CD4-positive, alpha-beta T cell treated with Interleukin-4 for 4 hours (primary cell): ENCODE results near the gene ATP11A.
"Not testable (repeated sequence)": the region's sequence is repeated elsewhere in the genome, so short reads cannot be mapped to it uniquely, and the experiment has no call there.

Experiments
- DNase-seq: peaks from one replicate; pipeline ENCODE4 v3.0.0-alpha.2; 2020

The ATP11A gene

DNA sequence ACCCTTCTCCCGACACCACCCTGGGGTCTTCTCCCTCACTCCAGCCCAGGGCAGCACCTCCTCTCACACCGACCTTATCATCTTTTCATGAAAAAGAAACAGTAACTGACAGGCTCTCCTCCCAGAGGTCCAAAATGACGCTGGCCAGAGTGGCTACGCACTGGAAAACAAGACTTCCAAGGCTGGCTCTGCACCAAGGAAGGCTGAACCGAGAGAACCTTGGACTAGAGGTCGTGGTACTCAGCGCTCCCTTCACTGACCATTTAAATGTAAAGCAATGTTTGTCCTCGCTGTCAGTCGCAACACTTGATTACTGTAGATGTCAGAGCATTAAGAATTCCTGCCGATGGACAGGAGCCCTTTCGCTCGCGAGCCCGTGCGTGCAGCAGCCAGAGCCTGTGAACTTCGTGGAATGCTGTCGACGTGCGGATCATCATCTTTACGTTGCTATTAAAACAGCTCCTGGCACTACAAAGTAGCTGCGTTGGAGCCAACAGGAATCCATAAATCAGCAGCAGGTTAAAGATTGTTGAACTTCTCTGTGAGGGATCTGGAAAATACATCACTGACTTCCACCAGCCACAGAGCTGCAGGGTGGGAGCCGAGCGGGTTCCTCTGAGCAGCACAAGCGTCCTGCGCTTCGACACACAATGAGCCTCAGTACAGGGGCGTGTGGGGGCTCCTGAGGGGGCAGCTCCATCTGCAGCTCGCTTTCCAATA lies 153.7 kb downstream of the ATP11A start:
- DNase-seq: no peak

DNA sequence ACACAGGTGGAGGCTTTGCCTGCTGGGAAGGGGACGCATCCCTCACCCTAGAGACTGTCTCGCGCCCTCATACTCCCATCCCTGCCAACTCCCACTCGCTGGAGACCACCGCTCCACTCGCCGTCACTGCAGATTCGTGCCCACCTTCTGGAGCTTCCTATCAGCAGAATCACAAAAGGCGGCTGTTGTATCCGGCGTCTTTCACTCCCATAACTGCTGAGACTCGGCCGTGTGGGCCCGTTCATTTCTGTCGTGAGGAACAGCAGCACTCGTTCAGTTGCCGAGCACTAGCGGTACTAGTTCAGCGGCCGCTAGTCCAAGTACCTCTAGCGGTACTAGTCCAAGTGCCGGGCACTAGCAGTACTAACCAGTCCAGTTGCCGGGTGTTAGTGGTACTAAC lies 154.6 kb downstream of the ATP11A start:
- DNase-seq: no peak

DNA sequence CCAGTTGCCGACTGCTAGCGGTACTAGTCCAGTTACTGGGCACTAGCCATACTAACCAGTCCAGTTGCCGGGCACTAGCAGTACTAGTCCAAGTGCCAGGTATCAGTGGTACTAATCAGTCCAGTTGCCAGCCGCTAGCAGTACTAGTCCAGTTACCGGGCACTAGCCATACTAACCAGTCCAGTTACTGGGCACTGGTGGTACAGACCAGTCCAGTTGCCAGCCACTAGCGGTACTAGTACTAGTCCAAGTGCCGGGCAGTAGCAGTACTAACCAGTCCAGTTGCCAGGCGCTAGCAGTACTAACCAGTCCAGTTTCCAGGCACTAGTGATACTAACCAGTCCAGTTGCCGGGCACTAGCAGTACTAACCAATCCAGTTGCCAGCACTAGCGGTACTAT lies 155.0 kb downstream of the ATP11A start:
- DNase-seq: no peak

DNA sequence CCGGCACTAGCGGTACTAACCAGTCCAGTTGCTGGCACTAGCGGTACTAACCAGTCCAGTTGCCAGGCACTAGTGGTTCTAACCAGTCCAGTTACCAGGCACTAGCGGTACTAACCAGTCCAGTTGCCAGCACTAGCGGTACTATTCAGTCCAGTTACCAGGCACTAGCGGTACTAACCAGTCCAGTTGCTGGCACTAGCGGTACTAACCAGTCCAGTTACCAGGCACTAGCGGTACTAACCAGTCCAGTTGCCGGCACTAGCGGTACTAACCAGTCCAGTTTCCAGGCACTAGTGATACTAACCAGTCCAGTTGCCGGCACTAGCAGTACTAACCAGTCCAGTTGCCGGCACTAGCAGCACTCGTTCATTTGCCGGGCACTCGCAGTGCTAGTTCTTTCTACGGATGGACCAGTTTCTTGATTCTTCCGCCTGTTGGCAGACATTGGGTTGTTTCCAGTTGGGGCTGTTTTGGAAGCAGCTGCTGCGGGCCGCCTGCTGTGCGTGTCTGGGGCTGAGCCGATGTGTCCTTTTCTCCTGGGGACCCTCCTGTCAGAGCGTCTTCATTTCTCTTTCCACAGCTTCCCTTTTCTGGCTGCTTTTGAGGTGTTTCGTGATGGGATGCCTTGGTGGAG lies 155.8 kb downstream of the ATP11A start:
- no peak for DNase-seq

DNA sequence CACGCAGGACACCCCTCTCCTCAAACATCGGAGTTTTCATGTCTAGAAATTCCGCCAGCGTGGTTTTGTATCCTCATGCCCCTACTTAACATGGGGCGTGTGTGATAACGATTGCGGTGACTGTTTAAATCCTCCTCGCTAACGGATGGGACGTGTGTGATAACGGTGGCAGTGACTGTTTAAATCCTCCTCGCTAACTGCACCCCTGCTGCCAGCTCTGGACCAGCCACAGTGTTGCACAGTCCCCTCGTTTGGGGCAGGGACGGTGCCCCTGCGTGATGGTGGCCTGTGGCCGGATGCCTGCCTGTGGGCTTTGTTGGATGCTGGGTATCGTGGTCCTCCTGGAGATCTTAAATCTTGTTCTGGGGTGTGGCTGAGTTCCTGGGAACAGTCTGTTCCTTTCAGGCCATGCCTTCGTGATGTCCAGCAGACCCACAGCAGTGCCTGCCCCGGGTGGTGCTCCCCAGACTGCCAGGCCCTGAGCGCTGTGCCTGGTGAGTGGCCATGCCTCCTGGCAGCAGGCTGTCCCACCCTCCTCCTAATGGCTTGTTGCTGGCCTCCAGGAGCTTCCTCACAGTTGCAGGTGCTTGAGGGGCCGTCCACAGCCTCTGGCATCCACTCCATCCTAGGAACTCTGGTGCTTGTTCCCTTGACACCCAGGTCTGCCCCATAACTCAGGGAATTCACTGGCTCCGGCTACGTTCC lies 156.7 kb downstream of the ATP11A start:
- no peak for DNase-seq

DNA sequence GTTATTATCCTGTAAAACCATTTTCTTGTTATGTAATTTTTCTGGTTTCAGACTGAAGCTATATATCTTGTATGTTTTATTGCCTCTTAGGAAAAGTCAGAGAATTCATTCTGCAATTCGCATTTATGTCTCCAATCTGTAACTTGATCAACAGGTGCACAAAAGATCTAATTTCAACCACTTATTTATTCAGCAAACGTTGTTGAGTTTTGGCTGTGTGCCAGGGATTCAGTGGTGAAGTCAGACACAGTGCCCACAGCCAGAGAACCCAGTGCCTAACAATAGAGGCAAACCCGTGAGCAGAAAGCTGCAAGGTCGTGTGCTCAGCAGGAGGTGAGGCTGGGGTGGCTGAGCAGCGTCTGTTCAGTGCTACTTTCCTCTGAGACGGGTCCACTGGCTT lies 159.7 kb downstream of the ATP11A start:
- DNase-seq: no peak

DNA sequence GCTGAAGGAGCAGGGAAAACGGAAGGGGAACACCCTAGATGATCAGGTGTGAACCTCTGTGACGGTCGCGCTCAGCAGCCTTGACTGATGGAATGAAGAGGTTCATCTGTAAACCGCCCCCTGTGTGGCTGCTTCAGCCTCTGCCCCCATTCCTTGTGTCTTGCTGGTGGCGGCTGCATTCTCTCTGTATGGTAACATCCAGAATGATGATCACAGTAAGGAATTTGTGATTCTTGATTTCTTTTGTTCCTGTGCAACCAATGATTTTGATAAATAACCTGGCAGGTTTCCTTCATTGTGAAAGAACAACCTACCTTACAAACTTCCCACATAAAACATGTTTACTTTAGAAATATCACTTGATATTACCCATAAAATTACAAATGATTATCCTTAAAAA lies 160.4 kb downstream of the ATP11A start:
- DNase-seq: no peak

DNA sequence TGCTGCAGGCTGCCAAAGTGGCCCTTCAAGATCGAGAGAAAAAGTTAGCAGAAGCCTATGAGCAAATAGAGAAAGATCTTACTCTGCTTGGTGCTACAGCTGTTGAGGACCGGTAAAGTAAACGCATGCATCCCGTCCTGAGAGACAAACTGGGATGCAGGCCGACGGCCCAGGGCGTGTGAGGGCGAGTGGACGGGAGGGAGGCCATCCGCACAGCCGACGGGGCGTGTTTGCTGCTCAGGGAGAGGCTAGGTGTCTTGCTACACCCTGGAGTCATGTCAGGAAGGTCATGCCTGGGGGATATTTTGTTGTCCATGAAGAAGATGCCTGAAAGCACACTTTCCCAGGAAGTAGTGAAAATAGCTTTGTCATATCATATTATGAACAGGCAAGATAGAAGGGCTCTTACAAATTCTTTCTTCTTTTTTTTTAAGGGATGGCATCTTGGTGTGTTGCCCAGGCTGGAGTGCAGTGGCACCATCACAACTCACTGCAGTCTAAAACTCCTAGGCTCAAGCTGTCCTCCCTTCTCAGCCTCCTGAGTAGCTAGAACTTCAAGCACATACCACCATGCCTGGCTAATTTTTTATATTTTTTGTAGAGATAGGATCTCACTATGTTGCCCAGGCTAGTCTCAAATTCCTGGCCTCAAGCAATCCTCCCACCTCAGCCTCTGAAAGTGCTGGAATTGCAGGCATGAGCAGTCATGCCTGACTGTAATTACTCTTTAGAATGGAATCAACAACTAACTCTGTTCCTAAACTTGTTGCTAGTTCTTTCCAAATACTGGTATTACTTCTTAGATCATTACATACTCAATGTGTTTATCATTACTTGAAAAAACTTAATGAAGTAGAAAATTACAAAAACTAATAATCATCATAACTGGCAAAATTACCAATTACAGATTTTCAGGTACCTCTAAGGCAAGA lies 161.5 kb downstream of the ATP11A start:
- no peak for DNase-seq

DNA sequence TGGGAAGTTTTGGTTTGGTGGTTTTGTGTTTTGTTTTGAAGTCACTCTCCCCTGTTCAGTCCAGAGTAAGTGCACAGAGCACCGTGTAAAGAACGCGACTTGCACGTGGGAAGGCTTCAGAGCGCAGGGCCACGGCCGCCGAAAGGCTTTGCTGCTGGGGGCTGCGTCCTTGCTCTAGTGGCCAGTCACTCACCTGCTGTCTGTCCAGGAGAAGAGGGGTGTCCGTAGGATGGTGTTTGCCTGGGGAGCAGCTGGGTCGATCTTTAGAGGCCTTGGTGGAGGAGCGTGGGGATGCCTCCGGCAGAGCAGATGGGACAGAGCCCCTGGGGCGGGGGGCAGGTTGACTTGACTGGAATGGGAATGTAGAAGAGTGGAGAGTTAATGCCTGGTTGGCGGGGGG lies 162.6 kb downstream of the ATP11A start:
- no peak for DNase-seq

DNA sequence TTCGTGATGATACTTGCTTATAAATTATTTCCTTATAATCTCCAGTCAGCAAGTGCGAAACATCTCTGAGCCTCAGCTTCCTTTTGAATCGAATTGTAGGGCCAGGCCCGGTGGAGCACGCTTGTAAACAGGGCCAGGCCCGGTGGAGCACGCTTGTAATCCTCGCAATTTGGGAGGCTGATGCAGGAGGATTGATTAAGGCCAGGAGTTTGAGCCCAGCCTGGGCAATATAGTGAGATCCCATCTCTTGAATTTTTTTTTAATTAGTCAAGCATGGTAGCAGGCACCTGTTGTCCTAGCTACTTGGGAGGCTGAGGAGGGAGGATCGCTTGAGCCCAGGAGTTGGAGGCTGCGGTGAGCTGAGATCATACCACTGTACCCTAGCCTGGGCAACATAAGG lies 163.0 kb downstream of the ATP11A start:
- no peak for DNase-seq

DNA sequence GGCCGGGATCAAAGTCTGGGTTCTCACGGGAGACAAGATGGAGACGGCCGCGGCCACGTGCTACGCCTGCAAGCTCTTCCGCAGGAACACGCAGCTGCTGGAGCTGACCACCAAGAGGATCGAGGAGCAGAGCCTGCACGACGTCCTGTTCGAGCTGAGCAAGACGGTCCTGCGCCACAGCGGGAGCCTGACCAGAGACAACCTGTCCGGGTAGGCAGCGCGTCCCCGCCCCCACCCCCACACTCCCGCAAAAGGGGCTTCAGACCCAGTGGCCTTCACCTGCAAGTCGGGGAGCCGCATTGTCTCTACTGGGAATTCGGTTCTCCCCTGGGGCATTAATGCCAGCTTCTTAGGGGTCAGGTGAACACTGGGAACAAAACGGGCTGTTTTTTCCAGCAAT lies 164.5 kb downstream of the ATP11A start:
- DNase-seq: no peak

DNA sequence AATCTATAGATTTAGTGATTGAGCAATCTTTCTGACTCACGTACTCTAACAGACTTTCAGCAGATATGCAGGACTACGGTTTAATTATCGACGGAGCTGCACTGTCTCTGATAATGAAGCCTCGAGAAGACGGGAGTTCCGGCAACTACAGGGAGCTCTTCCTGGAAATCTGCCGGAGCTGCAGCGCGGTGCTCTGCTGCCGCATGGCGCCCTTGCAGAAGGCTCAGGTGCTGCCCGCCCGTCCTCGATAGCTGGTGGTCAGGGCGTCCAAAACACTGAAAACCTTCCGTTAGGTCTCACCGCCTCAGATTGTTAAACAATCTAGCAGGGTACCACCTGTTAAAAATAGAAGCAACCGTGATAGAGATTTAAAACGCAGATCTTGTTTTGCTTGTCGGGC lies 166.0 kb downstream of the ATP11A start:
- DNase-seq: no peak

DNA sequence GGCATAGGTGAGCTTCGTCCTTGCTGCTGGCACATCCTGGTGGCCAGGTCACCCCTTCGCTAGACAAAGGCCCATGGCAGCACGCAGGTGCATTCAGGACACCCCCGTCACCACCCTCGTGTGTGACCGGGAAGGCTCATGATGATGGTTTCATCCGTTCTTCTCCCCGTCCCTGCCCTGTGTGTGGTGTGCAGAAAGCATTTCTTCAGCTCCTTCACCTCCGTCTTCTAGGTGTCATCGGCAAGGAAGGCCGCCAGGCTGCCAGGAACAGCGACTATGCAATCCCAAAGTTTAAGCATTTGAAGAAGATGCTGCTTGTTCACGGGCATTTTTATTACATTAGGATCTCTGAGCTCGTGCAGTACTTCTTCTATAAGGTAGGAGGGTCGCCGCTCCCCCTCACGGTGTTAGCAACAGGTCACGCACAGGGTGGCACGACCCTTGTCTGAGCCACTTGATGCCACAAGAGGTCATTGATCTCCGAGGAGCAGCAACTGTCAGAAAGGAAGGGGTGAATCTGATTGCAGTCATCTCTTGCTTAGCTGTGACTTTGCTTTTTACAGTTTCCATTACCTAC lies 168.2 kb downstream of the ATP11A start:
- DNase-seq: no peak

DNA sequence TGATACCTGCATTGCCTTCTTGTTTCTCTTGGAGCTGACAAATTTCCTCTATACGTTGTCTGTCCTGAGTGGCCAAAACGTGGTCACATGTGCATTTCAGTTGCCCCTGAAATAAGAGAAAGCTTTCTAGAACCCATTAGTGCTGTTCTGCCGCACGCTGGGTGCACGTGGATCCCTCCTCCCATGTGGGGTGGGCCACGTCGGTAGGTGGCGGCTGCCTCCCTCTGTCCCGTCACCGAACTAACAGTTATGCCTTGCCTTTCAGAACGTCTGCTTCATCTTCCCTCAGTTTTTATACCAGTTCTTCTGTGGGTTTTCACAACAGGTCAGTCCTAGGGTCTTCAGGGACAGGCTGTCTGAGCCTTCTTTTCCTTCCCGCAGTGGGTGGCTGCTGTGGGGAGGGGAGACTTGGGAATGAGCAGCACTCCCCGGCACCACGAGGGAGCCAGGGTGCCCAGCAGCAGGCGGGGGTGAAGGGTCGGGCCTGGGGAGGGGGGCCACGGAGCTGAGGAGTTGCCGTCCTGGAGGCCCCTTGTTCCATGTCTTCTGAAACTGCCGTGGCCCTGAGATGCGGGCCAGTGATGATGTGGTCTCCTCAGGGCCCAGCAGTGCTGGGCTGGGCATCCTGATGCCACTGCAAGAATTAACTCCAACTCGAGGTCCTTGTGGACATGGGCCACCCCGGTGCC lies 169.4 kb downstream of the ATP11A start:
- no peak for DNase-seq

DNA sequence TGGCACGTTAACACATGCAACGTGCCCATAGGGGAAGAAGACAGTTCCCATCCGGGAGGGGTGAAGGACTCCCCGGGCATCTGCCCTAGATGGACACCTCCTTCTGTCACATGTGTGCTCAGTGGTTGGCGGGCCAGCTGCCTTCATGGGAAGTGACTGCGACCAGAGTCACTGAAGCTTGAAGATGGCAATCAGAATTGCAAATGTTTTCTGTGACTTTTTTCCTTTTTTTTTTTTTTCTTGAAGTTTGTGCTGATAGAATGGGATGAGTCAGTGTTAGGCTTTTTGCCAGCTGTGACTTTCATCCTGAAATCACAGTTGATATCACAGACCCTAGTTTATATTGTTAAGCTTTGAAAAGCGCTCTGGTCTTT lies 170.0 kb downstream of the ATP11A start:
- no peak for DNase-seq

DNA sequence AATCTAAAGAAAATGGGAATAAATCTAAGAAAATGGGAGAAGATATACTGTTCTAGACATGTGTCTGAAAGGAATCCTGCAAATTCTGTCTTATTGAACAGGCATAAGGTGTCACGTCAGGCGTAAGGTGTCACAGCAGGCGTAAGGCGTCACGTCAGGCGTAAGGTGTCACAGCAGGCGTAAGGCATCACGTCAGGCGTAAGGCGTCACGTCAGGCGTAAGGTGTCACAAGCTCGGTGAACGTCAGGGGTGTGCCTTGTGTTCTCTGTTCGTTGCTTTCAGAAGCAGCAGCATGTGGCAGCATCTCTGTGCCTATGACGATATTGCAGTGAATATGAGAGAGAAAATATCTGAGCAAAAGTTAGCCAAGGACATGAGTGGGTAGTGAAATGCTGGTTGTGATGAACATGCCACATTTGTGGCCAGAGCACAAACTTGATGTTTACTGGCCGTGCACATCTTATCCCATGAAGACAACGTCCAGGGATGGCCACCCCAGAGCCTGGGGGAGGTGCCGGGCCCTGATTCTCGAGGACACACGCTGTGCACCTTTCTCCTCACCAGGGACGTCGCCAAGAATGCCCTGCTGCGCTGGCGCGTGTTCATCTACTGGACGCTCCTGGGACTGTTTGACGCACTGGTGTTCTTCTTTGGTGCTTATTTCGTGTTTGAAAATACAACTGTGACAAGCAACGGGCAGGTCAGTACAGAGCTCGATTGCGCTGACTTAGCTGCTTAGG lies 172.2 kb downstream of the ATP11A start:
- no peak for DNase-seq

DNA sequence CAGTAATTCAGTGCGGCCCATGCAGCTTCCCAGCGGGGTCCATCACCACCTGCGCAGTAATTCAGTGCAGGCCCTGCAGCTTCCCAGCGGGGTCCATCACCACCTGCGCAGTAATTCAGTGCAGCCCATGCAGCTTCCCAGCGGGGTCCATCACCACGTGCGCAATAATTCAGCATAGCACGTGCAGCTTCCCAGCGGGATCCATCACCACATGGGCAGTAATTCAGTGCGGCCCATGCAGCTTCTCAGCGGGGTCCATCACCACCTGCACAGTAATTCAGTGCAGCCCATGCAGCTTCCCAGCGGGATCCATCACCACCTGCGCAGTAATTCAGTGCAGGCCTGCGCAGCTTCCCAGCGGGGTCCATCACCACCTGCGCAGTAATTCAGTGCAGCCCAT lies 173.5 kb downstream of the ATP11A start:
- not testable (repeated sequence) for DNase-seq

DNA sequence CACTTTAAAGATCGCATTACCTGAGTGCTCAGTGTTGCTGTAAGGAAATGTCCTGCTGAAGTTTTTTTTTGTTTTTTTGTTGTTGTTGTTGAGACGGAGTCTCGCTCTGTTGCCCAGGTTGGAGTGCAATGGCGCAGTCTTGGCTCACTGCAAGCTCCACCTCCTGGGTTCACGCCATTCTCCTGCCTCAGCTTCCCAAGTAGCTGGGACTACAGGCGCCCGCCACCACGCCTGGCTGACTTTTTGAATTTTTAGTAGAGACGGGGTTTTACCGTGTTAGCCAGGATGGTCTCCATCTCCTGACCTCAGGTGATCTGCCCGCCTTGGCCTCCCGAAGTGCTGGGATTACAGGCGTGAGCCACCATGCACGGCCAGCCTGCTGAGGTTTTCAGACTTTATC lies 175.6 kb downstream of the ATP11A start:
- not testable (repeated sequence) for DNase-seq

DNA sequence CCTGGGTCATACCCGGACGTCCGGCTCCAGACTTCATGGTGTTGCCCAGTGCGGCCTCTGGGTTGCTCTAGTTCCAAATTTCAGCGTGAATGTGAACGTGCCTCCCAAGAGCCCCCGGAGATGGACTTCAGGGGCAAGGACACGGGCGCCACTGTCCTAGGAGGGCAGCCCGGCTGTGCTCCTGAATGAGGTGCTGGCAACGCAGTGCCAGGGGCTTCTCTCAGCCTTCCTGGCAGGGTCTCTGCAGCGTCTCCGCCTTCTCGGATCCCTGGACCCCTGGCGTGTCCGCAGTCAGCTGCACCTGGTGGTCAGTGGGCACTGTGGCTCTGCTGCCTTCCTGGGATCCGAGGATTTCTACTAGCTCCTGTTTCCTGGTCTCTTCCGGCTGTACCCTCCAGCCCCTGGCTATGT lies 177.5 kb downstream of the ATP11A start:
- no peak for DNase-seq

DNA sequence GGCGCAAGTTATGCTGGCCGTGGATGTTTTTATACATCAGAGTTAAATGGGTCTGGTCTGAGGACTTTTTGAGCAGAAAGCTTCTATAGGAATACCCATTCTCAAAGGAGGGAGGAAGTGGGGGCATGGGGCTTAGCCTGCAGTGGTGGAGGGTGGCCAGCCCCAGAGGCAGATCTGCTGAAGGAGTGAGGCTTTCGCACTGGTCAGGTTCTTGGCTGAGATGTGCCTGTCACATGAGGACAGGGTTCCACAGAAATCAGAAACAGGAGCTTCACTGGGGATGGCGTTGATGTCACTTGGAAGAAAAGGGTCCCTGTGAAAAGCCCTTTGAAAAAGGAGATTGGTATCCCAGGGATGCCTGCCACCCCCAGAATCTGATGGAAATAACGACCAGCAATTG lies 178.5 kb downstream of the ATP11A start:
- DNase-seq: no peak
